Measurements from ENCODE around the gene CLDN14.

Gene CLDN14

DNA sequence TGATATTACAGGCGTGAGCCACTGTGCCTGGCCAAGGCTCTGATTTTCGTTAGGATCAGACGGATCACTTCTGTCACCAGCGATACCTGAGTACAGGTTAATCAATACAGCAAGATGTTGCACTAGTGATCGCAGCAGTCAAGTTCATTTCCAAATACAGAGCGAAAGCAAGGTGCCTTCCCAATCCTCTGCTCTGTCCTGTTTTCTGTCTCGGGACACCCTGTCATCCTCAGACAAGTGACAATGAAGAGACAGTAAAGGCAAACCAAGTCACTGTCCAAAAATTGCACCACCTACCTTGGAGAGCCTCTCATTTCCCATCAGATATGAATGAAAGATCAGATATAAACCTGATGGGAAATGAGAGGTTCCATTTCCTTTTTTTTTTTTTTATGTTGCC, 5.6 kb upstream of the CLDN14 start:
- TF ChIP-seq, protein P1, sequence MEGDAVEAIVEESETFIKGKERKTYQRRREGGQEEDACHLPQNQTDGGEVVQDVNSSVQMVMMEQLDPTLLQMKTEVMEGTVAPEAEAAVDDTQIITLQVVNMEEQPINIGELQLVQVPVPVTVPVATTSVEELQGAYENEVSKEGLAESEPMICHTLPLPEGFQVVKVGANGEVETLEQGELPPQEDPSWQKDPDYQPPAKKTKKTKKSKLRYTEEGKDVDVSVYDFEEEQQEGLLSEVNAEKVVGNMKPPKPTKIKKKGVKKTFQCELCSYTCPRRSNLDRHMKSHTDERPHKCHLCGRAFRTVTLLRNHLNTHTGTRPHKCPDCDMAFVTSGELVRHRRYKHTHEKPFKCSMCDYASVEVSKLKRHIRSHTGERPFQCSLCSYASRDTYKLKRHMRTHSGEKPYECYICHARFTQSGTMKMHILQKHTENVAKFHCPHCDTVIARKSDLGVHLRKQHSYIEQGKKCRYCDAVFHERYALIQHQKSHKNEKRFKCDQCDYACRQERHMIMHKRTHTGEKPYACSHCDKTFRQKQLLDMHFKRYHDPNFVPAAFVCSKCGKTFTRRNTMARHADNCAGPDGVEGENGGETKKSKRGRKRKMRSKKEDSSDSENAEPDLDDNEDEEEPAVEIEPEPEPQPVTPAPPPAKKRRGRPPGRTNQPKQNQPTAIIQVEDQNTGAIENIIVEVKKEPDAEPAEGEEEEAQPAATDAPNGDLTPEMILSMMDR (IDR thresholded peaks at IDR 0.05; ENCODE audit: low read depth, low read length): no peak
- H3K4me1 ChIP-seq: no peaks in the 10 kb centered on the region
- H3K4me3 ChIP-seq (ENCODE audit: low read depth, low read length): no peak overlapping the region
- no peaks in the 10 kb centered on the region; the same call in 1 of the 2 replicates for H3K27me3 ChIP-seq
- H3K36me3 ChIP-seq: no peaks in the 10 kb centered on the region
- DNase-seq: no peak
- H3K9me3 ChIP-seq: no peaks in the 10 kb centered on the region

DNA sequence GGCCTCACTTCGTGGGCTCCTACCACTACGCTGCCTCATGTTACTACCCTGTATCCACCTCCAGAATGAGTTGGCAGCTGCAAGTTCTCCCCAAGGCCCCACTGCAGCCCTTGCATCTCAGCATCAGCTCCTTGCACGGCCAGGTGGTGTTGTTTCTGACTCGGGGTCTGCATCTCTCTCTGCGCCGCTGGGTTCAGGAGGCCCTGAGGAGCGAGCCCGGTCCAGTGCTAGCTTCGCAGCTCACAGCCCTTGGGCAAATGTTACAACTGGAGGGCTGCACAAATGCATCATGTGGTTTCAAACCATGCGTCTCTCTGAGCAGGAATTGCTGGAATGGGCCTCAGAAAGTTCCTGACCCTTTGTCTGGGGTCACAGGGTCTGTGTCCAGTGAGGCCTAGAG, 3.2 kb upstream of the CLDN14 start:
- no peak for DNase-seq
- peaks cover 6% of the 10 kb centered on the region for H3K27me3 ChIP-seq
- no peaks in the 10 kb centered on the region for H3K4me1 ChIP-seq
- H3K4me3 ChIP-seq (ENCODE audit: low read depth, low read length): no peak overlapping the region
- no peaks in the 10 kb centered on the region for H3K36me3 ChIP-seq
- TF ChIP-seq, protein P1 (IDR thresholded peaks at IDR 0.05; ENCODE audit: low read depth, low read length): no peak
- H3K9me3 ChIP-seq: no peaks in the 10 kb centered on the region

DNA sequence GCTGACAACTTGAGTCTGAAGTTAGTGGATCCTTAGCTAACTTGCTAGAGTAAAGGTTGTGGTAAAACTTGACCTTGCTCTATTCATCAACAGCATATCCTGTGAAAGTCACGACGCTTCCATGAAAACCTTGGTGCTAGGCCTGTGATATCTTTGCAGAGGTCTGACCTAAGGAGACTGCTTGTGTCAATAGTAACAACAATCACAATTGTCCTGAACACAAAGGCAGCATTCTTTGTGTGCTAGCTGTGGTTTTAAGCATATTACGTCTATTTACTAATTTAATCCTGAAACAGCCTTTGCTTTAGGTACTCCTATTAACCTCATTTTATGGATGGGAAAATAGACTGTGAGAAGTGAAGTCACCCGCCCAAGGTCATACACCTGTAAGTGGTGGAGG, 2.8 kb upstream of the CLDN14 start:
- no peaks in the 10 kb centered on the region for H3K36me3 ChIP-seq
- H3K27me3 ChIP-seq: peaks cover 6% of the 10 kb centered on the region
- no peak overlapping the region for H3K4me3 ChIP-seq (ENCODE audit: low read depth, low read length)
- H3K9me3 ChIP-seq: no peaks in the 10 kb centered on the region
- TF ChIP-seq, protein P1 (IDR thresholded peaks at IDR 0.05; ENCODE audit: low read depth, low read length): no peak
- no peak for DNase-seq
- no peaks in the 10 kb centered on the region for H3K4me1 ChIP-seq

DNA sequence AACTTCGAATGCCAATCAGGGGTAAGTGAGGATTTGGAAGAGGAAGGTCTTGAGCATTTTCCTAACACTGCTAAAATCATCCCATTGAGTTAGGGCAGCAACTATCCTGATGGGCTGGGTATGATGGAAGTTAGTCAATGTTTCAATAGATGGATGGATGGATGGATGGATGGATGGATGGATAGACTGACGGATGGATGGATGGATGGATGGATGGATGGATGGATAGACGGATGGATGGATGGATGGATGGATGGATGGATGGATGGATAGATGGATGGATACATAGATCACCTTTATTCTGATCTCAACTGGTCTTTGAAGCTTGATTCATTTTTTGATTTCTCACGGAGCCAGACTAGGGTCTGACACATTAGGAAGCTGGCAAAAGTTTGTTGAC, 2.3 kb upstream of the CLDN14 start:
- H3K4me1 ChIP-seq: no peaks in the 10 kb centered on the region
- H3K4me3 ChIP-seq (ENCODE audit: low read depth, low read length): no peak overlapping the region
- peaks cover 6% of the 10 kb centered on the region for H3K27me3 ChIP-seq
- H3K9me3 ChIP-seq: no peaks in the 10 kb centered on the region
- no peaks in the 10 kb centered on the region for H3K36me3 ChIP-seq
- TF ChIP-seq, protein P1 (IDR thresholded peaks at IDR 0.05; ENCODE audit: low read depth, low read length): no peak
- DNase-seq: no peak

DNA sequence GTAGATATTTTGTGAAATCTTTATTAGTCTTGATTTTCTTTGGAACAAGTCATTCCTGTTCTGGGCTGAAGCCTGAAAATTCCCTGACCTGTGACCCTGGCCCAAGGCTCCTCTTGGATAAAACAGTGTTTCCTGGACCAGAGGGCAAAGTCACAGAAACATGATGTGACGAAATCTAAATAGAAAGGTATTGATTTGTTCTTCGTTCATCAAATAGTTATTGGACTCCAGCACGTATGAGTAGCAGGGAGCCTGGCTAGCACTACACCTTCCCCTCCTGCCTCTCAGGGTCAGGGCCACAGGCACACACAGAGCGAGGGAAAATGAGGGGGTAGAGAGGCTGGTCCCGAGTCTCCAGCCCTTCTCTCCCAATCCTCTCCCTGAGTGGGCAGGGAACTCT, 1.7 kb upstream of the CLDN14 start:
- peaks cover 6% of the 10 kb centered on the region for H3K27me3 ChIP-seq
- H3K36me3 ChIP-seq: no peaks in the 10 kb centered on the region
- H3K9me3 ChIP-seq: no peaks in the 10 kb centered on the region
- H3K4me3 ChIP-seq (ENCODE audit: low read depth, low read length): no peak overlapping the region
- no peaks in the 10 kb centered on the region for H3K4me1 ChIP-seq
- TF ChIP-seq, protein P1 (IDR thresholded peaks at IDR 0.05; ENCODE audit: low read depth, low read length): no peak
- no peak for DNase-seq

DNA sequence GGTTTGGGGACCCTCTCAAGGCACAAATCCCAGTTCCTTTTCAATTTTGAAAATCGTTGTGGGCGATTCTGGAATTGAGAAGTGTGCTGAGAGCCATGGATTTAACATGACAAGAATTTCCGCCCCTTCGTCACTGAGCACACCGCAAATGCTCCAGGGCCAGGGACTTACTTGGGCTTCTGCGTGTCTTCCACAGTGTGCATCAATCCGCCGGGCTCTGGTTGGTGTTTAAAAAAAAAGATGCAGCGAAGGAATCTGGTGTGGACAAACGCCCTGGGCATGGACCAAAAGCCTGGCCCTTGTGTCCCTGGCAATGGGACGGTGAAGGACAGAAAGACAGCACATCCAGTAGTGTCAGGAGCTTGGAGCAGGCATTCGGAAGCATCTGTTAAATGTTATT, 696 bp upstream of the CLDN14 start:
- Histone ChIP-seq H3K9me3 (no peaks in the 10 kb centered on the region), H3K4me3 (ENCODE audit: low read depth, low read length) (no peak overlapping the region), H3K27me3 (peaks cover 6% of the 10 kb centered on the region), H3K36me3 (no peaks in the 10 kb centered on the region), H3K4me1 (no peaks in the 10 kb centered on the region)
- no peak for DNase-seq
- TF ChIP-seq, protein P1 (IDR thresholded peaks at IDR 0.05; ENCODE audit: low read depth, low read length): no peak

All from BE2C (cell line).